GM12891 (cell line): ENCODE data around the gene IL13.

Experiments used
- DNase-seq: peaks from one replicate; pipeline ENCODE4 v3.0.0; 2011; ENCODE audit warnings: low spot score; ENCODE audit not compliant: insufficient read length
- FAIRE-seq: peaks from 2 replicates; lab custom pipeline; 2011; peaks lifted over from hg19 to GRCh38; lab: Jason Lieb, UNC
- PAX5 ChIP-seq: IDR thresholded peaks from 2 replicates; pipeline ENCODE4 v1.6.1; 2011; ENCODE audit warnings: low read length, moderate library complexity, mild to moderate bottlenecking; ENCODE audit not compliant: insufficient read depth, severe bottlenecking
- POLR2A ChIP-seq: IDR thresholded peaks from 2 replicates; pipeline ENCODE4 v1.6.1; 2011; ENCODE audit warnings: low read depth, low read length, control low read depth
- POLR2AphosphoS5 ChIP-seq: IDR thresholded peaks from 2 replicates; pipeline ENCODE4 v1.6.1; 2011; ENCODE audit warnings: low read depth, low read length, control low read depth
- POU2F2 ChIP-seq: IDR thresholded peaks from 2 replicates; pipeline ENCODE4 v1.6.1; 2011; ENCODE audit warnings: low read depth, mild to moderate bottlenecking, control low read depth, low read length, moderate library complexity
- SPI1 ChIP-seq: IDR thresholded peaks from 2 replicates; pipeline ENCODE4 v1.6.1; 2011; ENCODE audit warnings: low read depth, low read length, control low read depth
- TAF1 ChIP-seq: IDR thresholded peaks from 2 replicates; pipeline ENCODE4 v1.6.1; 2011; ENCODE audit warnings: low read depth, low read length, control low read depth

IL13 gene

GRCh38 chr5:132637241-132637640, 20.7 kb upstream of the IL13 start:
- FAIRE-seq (no peak), DNase-seq (no peak)
- TF ChIP-seq TAF1 (no peak), SPI1 (no peak), POLR2AphosphoS5 (no peak), POLR2A (no peak), POU2F2 (no peak), PAX5 (no peak)

- 0 out of 2 replicates have a peak, but pooled peaks have one; percentile 27 for TF ChIP-seq SPI1
- peak; percentile 18 for TF ChIP-seq PAX5
- no peak; the same call in 1 of the 2 replicates for TF ChIP-seq POLR2A
- TF ChIP-seq POU2F2, result 0 out of 2 replicates have a peak, but pooled peaks have one; percentile 64
- FAIRE-seq (peak; percentile 98), DNase-seq (no peak)
Measured at GRCh38 chr5:132639706-132640130, 18.3 kb upstream of the IL13 start.

- TF ChIP-seq POLR2AphosphoS5 (no peak; the same call in 1 of the 2 replicates), POLR2A (peak; percentile 42; the same call in 1 of the 2 replicates)
- peak; percentile 94 for FAIRE-seq
Measured at GRCh38 chr5:132640613-132641012, 17.4 kb upstream of the IL13 start.

GRCh38 chr5:132641241-132641723, 16.7 kb upstream of the IL13 start:
- FAIRE-seq (no peak), DNase-seq (no peak)
- TF ChIP-seq SPI1 (no peak), TAF1 (no peak; the same call in 1 of the 2 replicates), POLR2AphosphoS5 (no peak), POU2F2 (peak; percentile 75; the same call in 1 of the 2 replicates), POLR2A (no peak), PAX5 (no peak)

More at GRCh38 chr5:132640613-132641012, 17.4 kb upstream of the IL13 start:
- no peak for DNase-seq

- FAIRE-seq (peak; percentile 51), DNase-seq (no peak)
- TF ChIP-seq PAX5, result no peak
- no peak for TF ChIP-seq POU2F2
- TF ChIP-seq POLR2A, result no peak
- no peak for TF ChIP-seq TAF1
- no peak for TF ChIP-seq SPI1
- TF ChIP-seq POLR2AphosphoS5, result no peak
Measured at GRCh38 chr5:132641841-132642240, 16.1 kb upstream of the IL13 start.

GRCh38 chr5:132644177-132644576, 13.8 kb upstream of the IL13 start:
- FAIRE-seq (no peak), DNase-seq (no peak)
- TF ChIP-seq SPI1 (no peak), POU2F2 (no peak), PAX5 (no peak), TAF1 (no peak), POLR2AphosphoS5 (no peak), POLR2A (no peak)

GRCh38 chr5:132646583-132647266, 11.2 kb upstream of the IL13 start:
- TF ChIP-seq POLR2A (no peak), SPI1 (no peak), TAF1 (no peak), PAX5 (no peak), POLR2AphosphoS5 (no peak), POU2F2 (no peak)
- no peak for FAIRE-seq
- no peak for DNase-seq

- FAIRE-seq (no peak), DNase-seq (no peak)
- TF ChIP-seq POLR2A (no peak), TAF1 (no peak), SPI1 (no peak), POLR2AphosphoS5 (no peak), POU2F2 (no peak), PAX5 (no peak)
Measured at GRCh38 chr5:132647473-132647872, 10.5 kb upstream of the IL13 start.

GRCh38 chr5:132648355-132648754, 9.6 kb upstream of the IL13 start:
- FAIRE-seq (no peak), DNase-seq (no peak)
- no peak for TF ChIP-seq POU2F2
- no peak for TF ChIP-seq POLR2AphosphoS5
- no peak for TF ChIP-seq POLR2A
- TF ChIP-seq TAF1, result no peak
- no peak for TF ChIP-seq SPI1
- TF ChIP-seq PAX5, result no peak

- TF ChIP-seq TAF1, result no peak
- no peak for TF ChIP-seq PAX5
- peak; percentile 28 for FAIRE-seq
- DNase-seq, result no peak
Measured at GRCh38 chr5:132651838-132652469, 6.0 kb upstream of the IL13 start.
